ENCODE results near the gene NCOR2. TPM values are rescaled to one million over a fixed set of nuclear protein-coding genes. Genes with fewer than 3 reads are reported as not detected.

NCOR2 gene
- total and polyA plus RNA-seq, 8 donors = 27.2 to 292 (median 83.5) TPM

GRCh38 chr12:124556074-124556466 lies 11.3 kb downstream of the NCOR2 start:
- H3K36me3 ChIP-seq = no peaks in the 10 kb centered on the region
- no peaks in the 10 kb centered on the region for H3K27me3 ChIP-seq
- WGBS, 5 donors = 80 to 93% (median 85%) methylated on average over 9 of the region's 9 CpGs
- no peak for TF ChIP-seq POLR2A (IDR thresholded peaks at IDR 0.05)
- no peak for TF ChIP-seq POLR2AphosphoS5 (IDR thresholded peaks at IDR 0.05)
- TF ChIP-seq, protein P1, sequence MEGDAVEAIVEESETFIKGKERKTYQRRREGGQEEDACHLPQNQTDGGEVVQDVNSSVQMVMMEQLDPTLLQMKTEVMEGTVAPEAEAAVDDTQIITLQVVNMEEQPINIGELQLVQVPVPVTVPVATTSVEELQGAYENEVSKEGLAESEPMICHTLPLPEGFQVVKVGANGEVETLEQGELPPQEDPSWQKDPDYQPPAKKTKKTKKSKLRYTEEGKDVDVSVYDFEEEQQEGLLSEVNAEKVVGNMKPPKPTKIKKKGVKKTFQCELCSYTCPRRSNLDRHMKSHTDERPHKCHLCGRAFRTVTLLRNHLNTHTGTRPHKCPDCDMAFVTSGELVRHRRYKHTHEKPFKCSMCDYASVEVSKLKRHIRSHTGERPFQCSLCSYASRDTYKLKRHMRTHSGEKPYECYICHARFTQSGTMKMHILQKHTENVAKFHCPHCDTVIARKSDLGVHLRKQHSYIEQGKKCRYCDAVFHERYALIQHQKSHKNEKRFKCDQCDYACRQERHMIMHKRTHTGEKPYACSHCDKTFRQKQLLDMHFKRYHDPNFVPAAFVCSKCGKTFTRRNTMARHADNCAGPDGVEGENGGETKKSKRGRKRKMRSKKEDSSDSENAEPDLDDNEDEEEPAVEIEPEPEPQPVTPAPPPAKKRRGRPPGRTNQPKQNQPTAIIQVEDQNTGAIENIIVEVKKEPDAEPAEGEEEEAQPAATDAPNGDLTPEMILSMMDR (IDR thresholded peaks at IDR 0.05) = no peak
- TF ChIP-seq EP300 (IDR thresholded peaks at IDR 0.05) = no peak
- no peak overlapping the region for H3K27ac ChIP-seq
- DNase-seq = no peak
- no peak overlapping the region for H3K4me3 ChIP-seq
- no peaks in the 10 kb centered on the region for H3K9me3 ChIP-seq
- intact Hi-C loops (cut with DNase I; ENCODE audit: low total_unique reads) = no loop called here
- H3K4me1 ChIP-seq = peaks cover 35 to 92% (median 65%) of the 10 kb centered on the region in 4 donors

DNA sequence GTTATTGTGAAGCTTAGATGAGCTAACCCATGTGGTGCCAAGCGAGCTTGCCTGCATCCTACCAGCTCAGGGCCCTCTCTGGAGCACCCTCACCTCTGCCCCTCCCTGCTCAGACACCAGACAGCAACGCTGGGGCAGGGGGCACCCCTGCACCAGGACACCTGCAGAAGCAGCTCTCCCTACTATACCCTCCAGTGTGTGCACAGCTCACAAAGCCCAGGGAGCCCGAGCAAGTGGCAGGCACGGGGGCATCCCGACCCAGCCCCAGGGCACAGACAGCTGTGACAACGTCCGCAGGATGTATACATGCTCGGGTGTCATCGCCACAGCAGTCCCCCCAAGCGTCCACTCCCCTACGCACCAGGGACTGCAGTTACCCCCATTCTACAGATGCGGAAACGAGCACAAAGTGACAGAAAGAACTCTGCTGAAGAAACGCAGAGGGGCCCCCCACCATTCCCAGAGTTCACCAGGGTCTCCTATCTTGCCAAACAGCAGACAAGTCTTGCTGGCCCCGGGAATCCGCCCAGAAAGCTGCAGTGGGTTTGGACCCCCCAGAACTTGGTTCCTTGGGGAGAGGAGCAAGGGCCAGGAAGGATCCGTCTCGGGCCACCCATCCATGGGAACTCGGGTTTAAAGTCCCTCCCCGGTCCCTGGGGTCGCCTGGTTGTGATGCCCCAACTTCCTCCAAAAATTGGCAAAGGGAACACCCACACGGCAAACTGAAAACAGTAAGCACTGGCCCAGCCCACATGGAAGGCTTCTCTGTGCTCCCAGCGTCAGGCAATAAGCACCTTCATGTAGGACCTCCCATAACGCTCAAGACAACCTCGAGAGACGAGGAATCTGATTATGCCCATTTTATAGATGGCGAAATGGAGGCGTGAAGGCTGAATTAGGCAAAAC lies 12.0 kb downstream of the NCOR2 start:
- no peaks in the 10 kb centered on the region for H3K27me3 ChIP-seq
- H3K27ac ChIP-seq = no peak overlapping the region
- 74 to 83% (median 77%) methylated on average over 25 to 28 of the region's 28 CpGs for WGBS, 5 donors
- TF ChIP-seq EP300 (IDR thresholded peaks at IDR 0.05) (no peak), POLR2A (IDR thresholded peaks at IDR 0.05) (no peak), POLR2AphosphoS5 (IDR thresholded peaks at IDR 0.05) (no peak)
- TF ChIP-seq, protein P1 (IDR thresholded peaks at IDR 0.05) = no peak
- no peak overlapping the region for H3K4me3 ChIP-seq
- peaks cover 41 to 92% (median 69%) of the 10 kb centered on the region in 4 donors for H3K4me1 ChIP-seq
- H3K9me3 ChIP-seq = no peaks in the 10 kb centered on the region
- intact Hi-C loops (cut with DNase I; ENCODE audit: low total_unique reads) = no loop called here
- no peaks in the 10 kb centered on the region for H3K36me3 ChIP-seq
- no peak for DNase-seq

- 56 to 80% (median 62%) methylated on average over 15 to 26 of the region's 26 CpGs for WGBS, 5 donors
- intact Hi-C loops (cut with DNase I; ENCODE audit: low total_unique reads) = no loop called here
- Histone ChIP-seq H3K36me3 (no peaks in the 10 kb centered on the region), H3K4me1 (peaks cover 50 to 98% (median 74%) of the 10 kb centered on the region in 4 donors), H3K9me3 (no peaks in the 10 kb centered on the region), H3K4me3 (peak overlapping the region in 1 of 4 donors; percentile 6), H3K27me3 (no peaks in the 10 kb centered on the region), H3K27ac (peak overlapping the region in 1 of 5 donors; percentile 2)
- DNase-seq = no peak
- TF ChIP-seq POLR2AphosphoS5 (IDR thresholded peaks at IDR 0.05) (no peak), EP300 (IDR thresholded peaks at IDR 0.05) (no peak), POLR2A (IDR thresholded peaks at IDR 0.05) (no peak)
- TF ChIP-seq, protein P1 (IDR thresholded peaks at IDR 0.05) = no peak
These were observed 12.9 kb downstream of the NCOR2 start for GRCh38 chr12:124554429-124555029.

DNA sequence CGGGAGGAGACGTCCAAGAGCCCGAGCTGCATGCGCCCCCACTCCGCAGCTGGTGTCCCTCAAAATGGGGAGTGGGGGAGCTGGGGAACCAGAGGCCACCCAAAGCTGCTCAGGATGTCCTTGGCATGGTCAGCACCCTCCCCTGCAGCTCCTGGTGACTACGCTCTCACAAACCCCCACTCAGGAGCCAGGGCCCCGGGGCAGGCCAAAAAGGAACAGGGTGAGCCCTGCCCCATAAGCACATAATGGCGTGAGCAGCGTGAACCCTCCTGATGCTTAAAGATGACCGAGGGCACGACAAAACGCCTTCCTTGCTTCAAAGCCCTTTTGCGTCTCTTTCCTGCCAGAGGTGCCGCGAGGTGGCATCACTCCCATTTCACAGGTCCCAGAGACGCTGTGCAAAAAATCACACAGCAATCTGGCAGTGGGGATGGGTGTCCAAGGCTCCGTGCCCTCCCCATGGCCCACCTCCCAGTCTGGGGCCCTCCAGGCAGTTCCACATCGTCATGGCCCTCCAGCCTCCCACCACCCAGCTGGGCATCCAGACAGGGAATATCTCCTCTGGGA lies 13.5 kb downstream of the NCOR2 start:
- 83 to 87% (median 86%) methylated on average over 16 to 18 of the region's 18 CpGs for WGBS, 5 donors

More for the DNA sequence above, 13.5 kb downstream of the NCOR2 start:
- H3K9me3 ChIP-seq = no peaks in the 10 kb centered on the region
- H3K36me3 ChIP-seq = no peaks in the 10 kb centered on the region
- no peak for DNase-seq
- H3K4me1 ChIP-seq = peaks cover 56 to 98% (median 80%) of the 10 kb centered on the region in 4 donors
- intact Hi-C loops (cut with DNase I; ENCODE audit: low total_unique reads) = no loop called here
- H3K4me3 ChIP-seq = no peak overlapping the region
- H3K27ac ChIP-seq = no peak overlapping the region
- TF ChIP-seq POLR2AphosphoS5 (IDR thresholded peaks at IDR 0.05) (no peak), POLR2A (IDR thresholded peaks at IDR 0.05) (no peak), EP300 (IDR thresholded peaks at IDR 0.05) (no peak)
- TF ChIP-seq, protein P1 (IDR thresholded peaks at IDR 0.05) = no peak
- no peaks in the 10 kb centered on the region for H3K27me3 ChIP-seq
